B cell (primary cell): ENCODE data around the gene MRPL4.

Experiments
- EZH2 ChIP-seq: IDR thresholded peaks from 2 replicates; pipeline ENCODE4 v1.6.1; 2012; ENCODE audit warnings: borderline replicate concordance, low read depth, mild to moderate bottlenecking, moderate library complexity, low read length; ENCODE audit not compliant: insufficient read depth, poor library complexity, severe bottlenecking
- TF ChIP-seq, protein P1 (sequence below): fragments of 200-600 bp; IDR thresholded peaks from one replicate; pipeline ENCODE4 v1.8.0; 2022; ENCODE audit warnings: antibody characterized with exemption, mild to moderate bottlenecking

- TF ChIP-seq, protein P1, sequence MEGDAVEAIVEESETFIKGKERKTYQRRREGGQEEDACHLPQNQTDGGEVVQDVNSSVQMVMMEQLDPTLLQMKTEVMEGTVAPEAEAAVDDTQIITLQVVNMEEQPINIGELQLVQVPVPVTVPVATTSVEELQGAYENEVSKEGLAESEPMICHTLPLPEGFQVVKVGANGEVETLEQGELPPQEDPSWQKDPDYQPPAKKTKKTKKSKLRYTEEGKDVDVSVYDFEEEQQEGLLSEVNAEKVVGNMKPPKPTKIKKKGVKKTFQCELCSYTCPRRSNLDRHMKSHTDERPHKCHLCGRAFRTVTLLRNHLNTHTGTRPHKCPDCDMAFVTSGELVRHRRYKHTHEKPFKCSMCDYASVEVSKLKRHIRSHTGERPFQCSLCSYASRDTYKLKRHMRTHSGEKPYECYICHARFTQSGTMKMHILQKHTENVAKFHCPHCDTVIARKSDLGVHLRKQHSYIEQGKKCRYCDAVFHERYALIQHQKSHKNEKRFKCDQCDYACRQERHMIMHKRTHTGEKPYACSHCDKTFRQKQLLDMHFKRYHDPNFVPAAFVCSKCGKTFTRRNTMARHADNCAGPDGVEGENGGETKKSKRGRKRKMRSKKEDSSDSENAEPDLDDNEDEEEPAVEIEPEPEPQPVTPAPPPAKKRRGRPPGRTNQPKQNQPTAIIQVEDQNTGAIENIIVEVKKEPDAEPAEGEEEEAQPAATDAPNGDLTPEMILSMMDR: no peak
- TF ChIP-seq EZH2: no peak
Observed at GRCh38 chr19:10284065-10284959, 32.3 kb downstream of the MRPL4 start.
